NT2/D1 (cell line): ENCODE measurements around the gene CCDC38.

Experiments
- YY1 ChIP-seq: IDR thresholded peaks from 2 replicates; pipeline ENCODE4 v1.6.1; 2011; ENCODE audit not compliant: insufficient read length, insufficient read depth
- ZNF274 ChIP-seq: IDR thresholded peaks from 2 replicates; pipeline ENCODE4 v1.6.1; 2011; ENCODE audit warnings: mild to moderate bottlenecking, low read depth, low read length

- TF ChIP-seq YY1 (no peak), ZNF274 (no peak)
These were observed 34.0 kb upstream of the CCDC38 start for GRCh38 chr12:95976416-95976832.
